ENCODE results near the gene LIG4. TPM values are rescaled to one million over a fixed set of nuclear protein-coding genes. Genes with fewer than 3 reads are reported as not detected.

LIG4 gene
- total and polyA plus RNA-seq, 9 of the 15 experiments (the other 6 are each of a cell fraction or from before 2014, with no cell fraction given): 1.5 to 7.8 (median 5.1) TPM

DNA sequence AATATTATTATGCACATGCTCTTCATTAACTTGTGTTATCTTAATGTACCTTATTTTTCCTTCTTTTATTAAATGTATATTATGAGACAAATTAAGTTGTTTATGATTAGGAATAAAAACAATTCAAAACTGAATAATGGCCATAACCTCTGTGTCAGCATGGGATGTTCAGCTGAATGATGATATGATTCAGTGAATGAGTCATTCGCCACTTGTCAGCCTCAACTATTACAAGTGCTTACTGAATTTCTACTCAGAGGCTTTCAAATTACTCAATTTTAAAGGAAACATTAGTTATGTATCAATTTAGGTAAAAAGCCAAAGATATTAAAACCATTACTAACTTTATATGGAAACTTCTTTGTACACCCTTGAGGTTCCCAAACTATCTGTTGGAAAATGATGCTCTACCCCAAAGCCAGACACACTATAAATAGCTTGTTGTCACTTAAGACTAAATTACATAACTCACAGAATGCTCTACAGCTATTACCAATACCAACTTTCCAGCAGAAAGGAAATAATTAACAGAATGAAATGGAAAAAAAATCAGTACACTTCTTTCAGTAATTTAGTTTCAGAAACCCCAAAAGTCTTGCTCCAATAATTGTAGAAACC, 14.4 kb downstream of the LIG4 start:
- CTCF ChIA-PET (ENCODE audit: low intra/inter-chr PET ratio): no interaction called here
- BruUV-seq (replicated peaks): no TSS peak
- TF ChIP-seq MXI1 (IDR thresholded peaks at IDR 0.05; ENCODE audit: low read depth, low read length) (no peak), NCOA1 (IDR thresholded peaks at IDR 0.05; ENCODE audit: low read depth) (no peak), SIN3A (IDR thresholded peaks at IDR 0.05; ENCODE audit: borderline replicate concordance in 2 of 2, control insufficient read depth in 1 of 2, low read depth in 2 of 2, low read length in 2 of 2) (no peak), TRIM28 (IDR thresholded peaks at IDR 0.05) (no peak), FOXP1 (CRISPR knock-in tag; IDR thresholded peaks at IDR 0.05) (no peak), ILF3 (IDR thresholded peaks at IDR 0.05; ENCODE audit: borderline replicate concordance) (no peak), ASH1L (IDR thresholded peaks at IDR 0.05; ENCODE audit: borderline replicate concordance, low read depth, partially characterized antibody) (no peak), FOXA1 (IDR thresholded peaks at IDR 0.05; ENCODE audit: borderline replicate concordance) (no peak), ILK (tag; IDR thresholded peaks at IDR 0.05; ENCODE audit: borderline replicate concordance, low read depth) (no peak)
- TF ChIP-seq, protein P1, sequence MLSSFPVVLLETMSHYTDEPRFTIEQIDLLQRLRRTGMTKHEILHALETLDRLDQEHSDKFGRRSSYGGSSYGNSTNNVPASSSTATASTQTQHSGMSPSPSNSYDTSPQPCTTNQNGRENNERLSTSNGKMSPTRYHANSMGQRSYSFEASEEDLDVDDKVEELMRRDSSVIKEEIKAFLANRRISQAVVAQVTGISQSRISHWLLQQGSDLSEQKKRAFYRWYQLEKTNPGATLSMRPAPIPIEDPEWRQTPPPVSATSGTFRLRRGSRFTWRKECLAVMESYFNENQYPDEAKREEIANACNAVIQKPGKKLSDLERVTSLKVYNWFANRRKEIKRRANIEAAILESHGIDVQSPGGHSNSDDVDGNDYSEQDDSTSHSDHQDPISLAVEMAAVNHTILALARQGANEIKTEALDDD (IDR thresholded peaks at IDR 0.05): no peak

More for the DNA sequence above, 14.4 kb downstream of the LIG4 start:
- intact Hi-C loops (cut with micrococcal nuclease) (no loop called here), in situ Hi-C loops (cut with MboI) (no loop called here)
- 7% methylated on average over 1 of the region's 1 CpG for WGBS (ENCODE audit: insufficient coverage, low coverage, missing lambda C conversion rate)
- Histone ChIP-seq H3K79me2 (ENCODE audit: control insufficient read depth, insufficient read depth, low read length) (no peaks in the 10 kb centered on the region), H3K27me3 (ENCODE audit: control insufficient read depth in 2 of 2, insufficient read depth in 2 of 2, low read length in 2 of 2) (no peaks in the 10 kb centered on the region), H3K27ac (ENCODE audit: extremely low read depth, low read depth, low read length) (no peak overlapping the region), H3K4me2 (ENCODE audit: insufficient read depth, low read length) (no peak overlapping the region), H3K4me3 (no peak overlapping the region), H2AFZ (ENCODE audit: low read depth, low read length) (no peak overlapping the region), H3K9me1 (ENCODE audit: control insufficient read depth, insufficient read depth, low read length) (no peaks in the 10 kb centered on the region), H3K4me1 (replicated peaks in 1 of 2; ENCODE audit: control insufficient read depth in 2 of 2, insufficient read depth in 2 of 2, low read length in 2 of 2) (no peaks in the 10 kb centered on the region), H3K9me3 (replicated peaks; ENCODE audit: control insufficient read depth, insufficient read depth, low read depth, low read length) (no peaks in the 10 kb centered on the region), H3K36me3 (ENCODE audit: control insufficient read depth, insufficient read depth, low read length) (no peaks in the 10 kb centered on the region), H4K20me1 (replicated peaks; ENCODE audit: control insufficient read depth, insufficient read depth, low read length) (no peaks in the 10 kb centered on the region), H3K9ac (ENCODE audit: insufficient read depth in 1 of 2, low read depth in 2 of 2, low read length in 2 of 2) (no peak overlapping the region)
- FAIRE-seq (no peak), ATAC-seq (no peak), DNase-seq (ENCODE audit: extremely low read depth in 1 of 4, low spot score in 3 of 4) (no peak)
- POLR2A ChIA-PET: no interaction called here
